Endothelial cell of umbilical vein (primary cell): ENCODE measurements around the gene SIPA1L2. TPM values are rescaled to one million over a fixed set of nuclear protein-coding genes. Genes with fewer than 3 reads are reported as not detected.

Experiments
- BruUV-seq: library from RNA; stranded (reverse); fragments of 400-500 nt; replicated peaks from 2 replicates; lab custom pipeline; 2021; lab: Mats Ljungman, UMichigan
- CTCF ChIA-PET: fragments of 300-600, 350-600 bp; sonication (Branson Sonifier 250); formaldehyde crosslinking; loops from one replicate; lab custom pipeline; 2021; ENCODE audit warnings: antibody characterized with exemption, inconsistent platforms; lab: Charles Lee
- POLR2A ChIA-PET: fragments of 300-600, 350-600 bp; sonication (Branson Sonifier 250); formaldehyde crosslinking; loops from one replicate; lab custom pipeline; 2021; ENCODE audit warnings: antibody characterized with exemption, inconsistent platforms; lab: Charles Lee
- DNase-seq: peaks from one replicate; pipeline ENCODE4 v3.0.0-alpha.2; 2011; ENCODE audit warnings: low read depth, low spot score
- FAIRE-seq: peaks from 2 replicates; lab custom pipeline; 2011; peaks lifted over from hg19 to GRCh38; lab: Jason Lieb, UNC
- H2AFZ ChIP-seq: 2 replicates; pipeline ENCODE4 v1.6.0; 2012; ENCODE audit warnings: low read depth, low read length, control low read depth, inconsistent platforms
- H3K27ac ChIP-seq: 2 replicates; pipeline ENCODE4 v1.5.1; 2011; ENCODE audit warnings: low read depth, mild to moderate bottlenecking, control low read depth, low read length, moderate library complexity; ENCODE audit not compliant: insufficient read depth
- H3K27me3 ChIP-seq, 2 experiments: 2 replicates each; pipeline versions ENCODE4 v1.6.0 to v1.6.1; 2011; ENCODE audit warnings: low read length in 2 of 2, mixed read lengths in 1 of 2; ENCODE audit not compliant: control insufficient read depth in 2 of 2, insufficient read depth in 2 of 2
- H3K36me3 ChIP-seq, 2 experiments: 2 replicates in 1 of 2; 3 replicates in 1 of 2; pipeline ENCODE4 v1.5.1; 2011; ENCODE audit warnings: low read length in 2 of 2, mild to moderate bottlenecking in 1 of 2, moderate library complexity in 1 of 2; ENCODE audit not compliant: control insufficient read depth in 2 of 2, insufficient read depth in 2 of 2; ENCODE audit errors: extremely low read depth in 1 of 2
- H3K4me1 ChIP-seq: 3 replicates; pipeline ENCODE4 v1.5.1; 2011; ENCODE audit warnings: mild to moderate bottlenecking, low read length; ENCODE audit not compliant: control insufficient read depth, insufficient read depth; ENCODE audit errors: extremely low read depth
- H3K4me2 ChIP-seq: 2 replicates; pipeline ENCODE4 v1.6.1; 2011; ENCODE audit warnings: low read length, control low read depth, mixed read lengths; ENCODE audit not compliant: insufficient read depth
- H3K4me3 ChIP-seq, 3 experiments: fragments of 200-600 bp in 1 of 3; sonication (generic), shearing (Covaris generic) in 1 of 3; replicated peaks in 1 of 3; 2 replicates each; pipeline ENCODE4 v1.5.1; 2011 to 2016; ENCODE audit warnings: control low read depth in 3 of 3, low read length in 3 of 3, mild to moderate bottlenecking in 2 of 3, inconsistent platforms in 1 of 3, low read depth in 1 of 3, moderate library complexity in 1 of 3; ENCODE audit not compliant: insufficient read depth in 1 of 3
- H3K79me2 ChIP-seq: 2 replicates; pipeline ENCODE4 v1.6.0; 2012; ENCODE audit warnings: low read length, inconsistent platforms; ENCODE audit not compliant: control insufficient read depth, insufficient read depth
- H3K9ac ChIP-seq: replicated peaks from 2 replicates; pipeline ENCODE3; 2011; ENCODE audit warnings: low read length, control low read depth; ENCODE audit not compliant: insufficient read depth; ENCODE audit errors: extremely low read depth
- H3K9me1 ChIP-seq: replicated peaks from 3 replicates; pipeline ENCODE4 v1.6.0; 2011; ENCODE audit warnings: mild to moderate bottlenecking, low read length; ENCODE audit not compliant: control insufficient read depth, insufficient read depth; ENCODE audit errors: extremely low read depth
- H3K9me3 ChIP-seq: replicated peaks from 2 replicates; pipeline ENCODE4 v1.5.1; 2012; ENCODE audit warnings: low read length, inconsistent platforms; ENCODE audit not compliant: control insufficient read depth, insufficient read depth
- H4K20me1 ChIP-seq: replicated peaks from 2 replicates; pipeline ENCODE3; 2011; ENCODE audit warnings: mild to moderate bottlenecking, low read length; ENCODE audit not compliant: control insufficient read depth, insufficient read depth; ENCODE audit errors: extremely low read depth
- EZH2 ChIP-seq: IDR thresholded peaks from 2 replicates; pipeline ENCODE4 v1.6.1; 2012; ENCODE audit warnings: borderline replicate concordance, low read depth, mild to moderate bottlenecking, moderate library complexity, low read length, inconsistent platforms; ENCODE audit not compliant: severe bottlenecking
- FOS ChIP-seq: IDR thresholded peaks from 2 replicates; pipeline ENCODE4 v1.6.1; 2011; ENCODE audit warnings: mild to moderate bottlenecking, low read length, moderate library complexity, borderline replicate concordance; ENCODE audit not compliant: insufficient read depth
- GATA2 ChIP-seq: IDR thresholded peaks from 2 replicates; pipeline ENCODE4 v1.7.0; 2011; ENCODE audit warnings: low read depth, mild to moderate bottlenecking, moderate library complexity, mixed read lengths, low read length; ENCODE audit not compliant: insufficient read length, insufficient read depth
- JUN ChIP-seq: IDR thresholded peaks from 2 replicates; pipeline ENCODE4 v1.6.1; 2011; ENCODE audit warnings: borderline replicate concordance, low read depth; ENCODE audit not compliant: insufficient read length, insufficient read depth
- MYC ChIP-seq: IDR thresholded peaks from one replicate; pipeline ENCODE4 v1.6.1; 2011; ENCODE audit warnings: mild to moderate bottlenecking, low read depth, low read length
- POLR2A ChIP-seq: IDR thresholded peaks from 2 replicates; pipeline ENCODE4 v1.6.1; 2012; ENCODE audit warnings: low read depth, mild to moderate bottlenecking, control low read depth, low read length
- POLR2AphosphoS5 ChIP-seq: IDR thresholded peaks from 2 replicates; pipeline ENCODE4 v1.6.1; 2012; ENCODE audit warnings: low read depth, mild to moderate bottlenecking, control low read depth, low read length, moderate library complexity; ENCODE audit not compliant: insufficient read depth
- dilution Hi-C: fragments of 300-500 bp; cut with MboI; formaldehyde crosslinking; loops from one replicate; pipeline ENCODE4 v1.15.0; 2019; ENCODE audit warnings: low sequenced_read_pairs; ENCODE audit not compliant: extremely low pct_ligation_motif_present
- intact Hi-C: fragments of 100-400 bp; cut with micrococcal nuclease; formaldehyde crosslinking; loops from one replicate; pipeline ENCODE4 v1.10.0; 2022
- polyA plus RNA-seq, 4 experiments: library from polyadenylated mRNA; depleted of rRNA in 3 of 4; stranded (reverse) in 3 of 4; unstranded in 1 of 4; fragments of >200 nt; gene quantifications; 2 replicates each; pipeline versions ENCODE4 v1.2.1 to v1.2.3, GENCODE V29; 2011 to 2012; ENCODE audit warnings: missing spikeins in 1 of 4
- total RNA-seq: library from RNA; stranded (reverse); gene quantifications from 2 replicates; pipeline ENCODE4 v1.2.3, GENCODE V29; 2021
- TF ChIP-seq, protein P1 (sequence below): IDR thresholded peaks from 2 replicates; pipeline ENCODE4 v1.6.1; 2011; ENCODE audit not compliant: insufficient read depth, insufficient read length
- TF ChIP-seq, protein P2 (sequence below), 2 donors: IDR thresholded peaks; 1 replicate in 1 of 2; 2 replicates in 1 of 2; pipeline ENCODE4 v1.5.1; 2011; ENCODE audit warnings: low read length in 2 of 2, mild to moderate bottlenecking in 2 of 2, moderate library complexity in 2 of 2, control low read depth in 1 of 2, inconsistent platforms in 1 of 2, low read depth in 1 of 2; ENCODE audit not compliant: insufficient read depth in 1 of 2; ENCODE audit errors: extremely low read depth in 1 of 2

Gene SIPA1L2
- total and polyA plus RNA-seq, 2 donors (not counting 3 experiments of a cell fraction or from before 2014, with no cell fraction given), result 3.6 to 12.8 TPM

DNA sequence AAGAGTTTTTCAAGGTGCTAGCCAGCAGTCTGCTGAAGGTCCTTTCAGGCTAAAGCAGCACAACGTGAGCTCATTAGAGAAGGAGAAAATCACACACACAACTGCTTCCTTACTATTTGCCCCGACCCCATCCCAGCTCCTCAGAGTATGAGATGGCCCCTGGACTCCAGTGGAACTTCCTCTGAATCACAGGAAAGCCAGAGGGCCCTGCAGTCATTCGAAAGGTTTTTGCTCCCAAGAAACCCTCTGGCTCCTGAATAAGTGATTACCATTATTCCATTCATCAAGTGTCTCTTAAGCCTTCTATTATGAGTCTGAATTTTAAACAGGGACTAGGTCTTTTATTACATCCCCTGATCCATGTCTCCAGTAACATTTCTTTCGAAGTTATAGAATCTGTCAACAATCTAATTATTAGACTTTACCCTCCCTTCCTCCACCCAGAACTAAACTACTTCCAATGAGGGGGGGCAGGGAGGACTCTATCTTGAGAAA, 14.6 kb downstream of the SIPA1L2 start:
- H3K4me1 ChIP-seq, result peaks cover 3% of the 10 kb centered on the region
- peaks cover 7% of the 10 kb centered on the region for H3K79me2 ChIP-seq
- no peak overlapping the region for H3K4me3 ChIP-seq
- H3K9ac ChIP-seq, result no peak overlapping the region
- no peak overlapping the region for H3K4me2 ChIP-seq
- CTCF ChIA-PET, result interaction anchor here (1.4 kb wide), 1 partner anchor 12 kb away, joined by 4 read pairs; no protein-coding TSS in a partner anchor
- H4K20me1 ChIP-seq, result no peaks in the 10 kb centered on the region
- TF ChIP-seq, protein P1, sequence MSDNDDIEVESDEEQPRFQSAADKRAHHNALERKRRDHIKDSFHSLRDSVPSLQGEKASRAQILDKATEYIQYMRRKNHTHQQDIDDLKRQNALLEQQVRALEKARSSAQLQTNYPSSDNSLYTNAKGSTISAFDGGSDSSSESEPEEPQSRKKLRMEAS, result no peak
- TF ChIP-seq FOS (no peak), MYC (no peak), POLR2A (no peak), JUN (no peak), POLR2AphosphoS5 (no peak), GATA2 (no peak), EZH2 (no peak)
- TF ChIP-seq, protein P2, sequence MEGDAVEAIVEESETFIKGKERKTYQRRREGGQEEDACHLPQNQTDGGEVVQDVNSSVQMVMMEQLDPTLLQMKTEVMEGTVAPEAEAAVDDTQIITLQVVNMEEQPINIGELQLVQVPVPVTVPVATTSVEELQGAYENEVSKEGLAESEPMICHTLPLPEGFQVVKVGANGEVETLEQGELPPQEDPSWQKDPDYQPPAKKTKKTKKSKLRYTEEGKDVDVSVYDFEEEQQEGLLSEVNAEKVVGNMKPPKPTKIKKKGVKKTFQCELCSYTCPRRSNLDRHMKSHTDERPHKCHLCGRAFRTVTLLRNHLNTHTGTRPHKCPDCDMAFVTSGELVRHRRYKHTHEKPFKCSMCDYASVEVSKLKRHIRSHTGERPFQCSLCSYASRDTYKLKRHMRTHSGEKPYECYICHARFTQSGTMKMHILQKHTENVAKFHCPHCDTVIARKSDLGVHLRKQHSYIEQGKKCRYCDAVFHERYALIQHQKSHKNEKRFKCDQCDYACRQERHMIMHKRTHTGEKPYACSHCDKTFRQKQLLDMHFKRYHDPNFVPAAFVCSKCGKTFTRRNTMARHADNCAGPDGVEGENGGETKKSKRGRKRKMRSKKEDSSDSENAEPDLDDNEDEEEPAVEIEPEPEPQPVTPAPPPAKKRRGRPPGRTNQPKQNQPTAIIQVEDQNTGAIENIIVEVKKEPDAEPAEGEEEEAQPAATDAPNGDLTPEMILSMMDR (IDR thresholded peaks at IDR 0.05; ENCODE audit: extremely low read depth in 1 of 2, insufficient read depth in 1 of 2, low read depth in 1 of 2, low read length in 2 of 2), result no peak
- H3K9me3 ChIP-seq, result no peaks in the 10 kb centered on the region
- H3K27ac ChIP-seq, result no peak overlapping the region
- dilution Hi-C loops (no loop called here), intact Hi-C loops (no loop called here)
- H2AFZ ChIP-seq, result no peak overlapping the region
- BruUV-seq, result no TSS peak
- no peak for DNase-seq
- no peaks in the 10 kb centered on the region for H3K36me3 ChIP-seq
- no peaks in the 10 kb centered on the region for H3K27me3 ChIP-seq
- FAIRE-seq, result no peak
- H3K9me1 ChIP-seq, result no peaks in the 10 kb centered on the region
- POLR2A ChIA-PET, result interaction anchor here (0.6 kb wide), 1 partner anchor 246 kb away, joined by 3 read pairs; no protein-coding TSS in a partner anchor
